ENCODE results near the gene VANGL2.

The VANGL2 gene

DNA sequence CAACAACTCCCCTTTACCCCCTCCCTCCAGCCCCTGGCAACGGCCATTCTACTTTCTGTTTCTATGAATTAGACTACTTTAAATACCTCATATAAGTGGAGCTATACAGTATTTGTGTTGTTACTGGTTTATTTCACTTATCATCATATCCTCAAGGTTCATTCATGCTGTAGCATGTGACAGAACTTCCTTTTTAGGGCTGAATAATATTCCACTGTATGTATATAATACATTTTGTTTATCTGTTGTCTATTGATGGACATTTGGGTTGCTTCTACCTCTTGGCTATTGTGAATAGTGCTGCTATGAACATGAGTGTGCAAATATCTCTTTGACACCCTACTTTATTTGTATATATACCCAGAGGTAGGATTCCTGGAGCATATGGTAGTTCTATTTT is 31.3 kb upstream of the VANGL2 start:
- no peak for DNase-seq (ENCODE audit: low read depth)
- no peak for TF ChIP-seq CTCF (conservative IDR thresholded peaks at IDR 0.05; ENCODE audit: low read depth, low read length)
- H3K4me3 ChIP-seq (ENCODE audit: low read depth, low read length) = no peak overlapping the region

DNA sequence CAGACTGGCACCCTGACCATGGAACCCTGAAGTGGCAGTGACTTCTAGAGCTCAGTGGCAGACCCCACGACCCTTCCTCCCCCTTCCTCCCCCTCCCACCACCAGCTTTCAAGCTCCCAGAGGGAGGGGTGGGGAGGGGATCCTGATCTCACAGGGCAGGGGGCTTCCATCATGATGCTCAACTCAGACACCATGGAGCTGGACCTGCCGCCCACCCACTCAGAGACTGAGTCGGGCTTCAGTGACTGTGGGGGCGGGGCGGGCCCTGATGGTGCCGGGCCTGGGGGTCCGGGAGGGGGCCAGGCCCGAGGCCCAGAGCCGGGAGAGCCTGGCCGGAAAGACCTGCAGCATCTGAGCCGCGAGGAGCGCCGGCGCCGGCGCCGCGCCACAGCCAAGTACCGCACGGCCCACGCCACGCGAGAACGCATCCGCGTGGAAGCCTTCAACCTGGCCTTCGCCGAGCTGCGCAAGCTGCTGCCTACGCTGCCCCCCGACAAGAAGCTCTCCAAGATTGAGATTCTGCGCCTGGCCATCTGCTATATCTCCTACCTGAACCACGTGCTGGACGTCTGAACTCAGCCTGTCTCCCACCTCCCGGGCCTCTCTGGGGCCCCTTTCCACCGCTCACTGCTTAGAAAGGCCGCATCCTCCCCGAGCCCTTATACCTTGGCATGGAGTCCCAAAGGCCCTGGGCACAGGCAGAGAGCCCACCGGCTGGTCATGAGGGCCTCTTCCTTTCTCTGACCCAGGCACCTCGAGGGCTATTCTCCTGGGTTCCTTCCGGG is 29.6 kb upstream of the VANGL2 start:
- no peak for DNase-seq (ENCODE audit: low read depth)
- no peak for TF ChIP-seq CTCF (conservative IDR thresholded peaks at IDR 0.05; ENCODE audit: low read depth, low read length)
- H3K4me3 ChIP-seq (ENCODE audit: low read depth, low read length) = no peak overlapping the region

GRCh38 chr1:160371346-160371631 is 29.1 kb upstream of the VANGL2 start:
- H3K4me3 ChIP-seq (ENCODE audit: low read depth, low read length) = no peak overlapping the region
- TF ChIP-seq CTCF (conservative IDR thresholded peaks at IDR 0.05; ENCODE audit: low read depth, low read length) = no peak
- DNase-seq (ENCODE audit: low read depth) = no peak

GRCh38 chr1:160371756-160372155 is 28.6 kb upstream of the VANGL2 start:
- no peak for DNase-seq (ENCODE audit: low read depth)
- no peak overlapping the region for H3K4me3 ChIP-seq (ENCODE audit: low read depth, low read length)
- no peak for TF ChIP-seq CTCF (conservative IDR thresholded peaks at IDR 0.05; ENCODE audit: low read depth, low read length)

GRCh38 chr1:160373696-160374095 is 26.7 kb upstream of the VANGL2 start:
- DNase-seq (ENCODE audit: low read depth) = peak; percentile 35
- TF ChIP-seq CTCF (conservative IDR thresholded peaks at IDR 0.05; ENCODE audit: low read depth, low read length) = no peak
- H3K4me3 ChIP-seq (ENCODE audit: low read depth, low read length) = no peak overlapping the region

DNA sequence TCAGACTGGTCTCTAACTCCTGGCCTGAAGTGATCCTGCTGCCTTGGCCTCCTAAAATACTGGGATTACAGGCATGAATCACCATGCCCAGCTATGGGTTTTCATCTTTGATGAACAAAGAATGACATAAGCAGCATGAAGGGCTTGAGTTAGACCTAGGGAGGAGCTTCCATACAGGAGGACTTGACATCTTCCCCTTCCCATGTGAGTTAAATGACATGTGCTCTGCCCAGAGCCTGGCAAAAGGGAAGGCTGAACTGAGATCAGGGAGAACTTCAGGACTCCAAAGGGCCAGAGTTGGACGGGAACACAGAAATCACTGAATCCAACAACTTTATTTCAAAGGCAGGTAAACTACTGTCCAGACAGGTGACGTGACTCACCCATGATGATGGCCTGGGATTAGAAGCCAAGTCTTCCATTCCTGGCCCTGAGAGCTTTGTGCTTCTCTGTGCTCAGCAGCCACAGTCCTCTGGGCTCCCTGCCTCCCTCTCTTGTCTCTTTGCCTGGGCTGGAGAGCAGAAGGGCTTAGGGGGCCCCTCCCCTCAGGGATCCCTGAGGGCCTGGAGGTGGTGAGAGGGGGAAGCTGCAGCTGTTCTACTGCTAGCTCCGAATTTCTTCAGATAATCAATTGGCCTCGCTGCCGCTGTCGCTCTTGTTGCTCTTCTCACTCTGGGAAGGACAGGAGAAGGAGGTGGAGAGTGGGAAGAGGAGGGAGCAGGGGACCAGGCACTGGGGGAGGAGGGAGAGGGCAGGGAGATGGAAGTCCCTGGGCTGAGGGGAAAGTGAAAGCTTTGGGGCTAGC is 25.9 kb upstream of the VANGL2 start:
- no peak for TF ChIP-seq CTCF (conservative IDR thresholded peaks at IDR 0.05; ENCODE audit: low read depth, low read length)
- no peak for DNase-seq (ENCODE audit: low read depth)
- H3K4me3 ChIP-seq (ENCODE audit: low read depth, low read length) = no peak overlapping the region
